ENCODE measurements around the gene APH1A.

DNA sequence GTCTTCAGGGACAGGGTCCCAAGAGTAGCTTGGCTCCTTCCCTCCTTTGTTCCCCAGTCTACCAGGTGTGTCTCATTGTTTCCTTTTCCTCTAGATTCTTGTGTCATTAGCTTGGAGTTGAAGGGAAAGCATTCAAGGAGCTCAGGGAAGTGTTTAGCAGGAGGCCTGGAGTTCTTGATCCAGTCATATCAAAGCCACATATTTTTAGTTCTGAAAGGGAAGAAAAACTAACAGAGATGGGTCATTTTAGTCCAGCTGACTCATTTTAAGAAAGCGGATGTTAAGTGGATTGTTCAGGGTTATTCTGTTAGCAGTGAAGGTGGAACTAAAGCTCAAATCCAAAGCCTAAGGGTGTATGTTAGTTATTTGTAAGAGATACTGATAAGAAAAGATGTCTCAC is 4.5 kb upstream of the APH1A start:
- TF ChIP-seq, protein P1, sequence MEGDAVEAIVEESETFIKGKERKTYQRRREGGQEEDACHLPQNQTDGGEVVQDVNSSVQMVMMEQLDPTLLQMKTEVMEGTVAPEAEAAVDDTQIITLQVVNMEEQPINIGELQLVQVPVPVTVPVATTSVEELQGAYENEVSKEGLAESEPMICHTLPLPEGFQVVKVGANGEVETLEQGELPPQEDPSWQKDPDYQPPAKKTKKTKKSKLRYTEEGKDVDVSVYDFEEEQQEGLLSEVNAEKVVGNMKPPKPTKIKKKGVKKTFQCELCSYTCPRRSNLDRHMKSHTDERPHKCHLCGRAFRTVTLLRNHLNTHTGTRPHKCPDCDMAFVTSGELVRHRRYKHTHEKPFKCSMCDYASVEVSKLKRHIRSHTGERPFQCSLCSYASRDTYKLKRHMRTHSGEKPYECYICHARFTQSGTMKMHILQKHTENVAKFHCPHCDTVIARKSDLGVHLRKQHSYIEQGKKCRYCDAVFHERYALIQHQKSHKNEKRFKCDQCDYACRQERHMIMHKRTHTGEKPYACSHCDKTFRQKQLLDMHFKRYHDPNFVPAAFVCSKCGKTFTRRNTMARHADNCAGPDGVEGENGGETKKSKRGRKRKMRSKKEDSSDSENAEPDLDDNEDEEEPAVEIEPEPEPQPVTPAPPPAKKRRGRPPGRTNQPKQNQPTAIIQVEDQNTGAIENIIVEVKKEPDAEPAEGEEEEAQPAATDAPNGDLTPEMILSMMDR (conservative IDR thresholded peaks at IDR 0.05 in 1 of 2, IDR thresholded peaks at IDR 0.05 in 1 of 2; ENCODE audit: extremely low read depth in 1 of 2, insufficient read depth in 1 of 2, low read depth in 1 of 2, low read length in 2 of 2), result no peak
- TF ChIP-seq EZH2 (IDR thresholded peaks at IDR 0.05; ENCODE audit: borderline replicate concordance, low read length), result no peak
